Hepatocyte (in vitro differentiated cells): ENCODE data around the gene CASP8AP2.

Source experiments
- EZH2 ChIP-seq: fragments of 200-600 bp; sonication (generic); IDR thresholded peaks from 2 replicates; pipeline ENCODE4 v1.6.1; 2016; ENCODE audit warnings: antibody characterized with exemption, mild to moderate bottlenecking, borderline replicate concordance
- EZH2phosphoT487 ChIP-seq: fragments of 200-600 bp; sonication (generic); IDR thresholded peaks from one replicate; pipeline ENCODE4 v1.6.1; 2018; ENCODE audit warnings: antibody characterized with exemption, mild to moderate bottlenecking, low read depth, moderate library complexity; ENCODE audit not compliant: unreplicated experiment, severe bottlenecking
- TF ChIP-seq, protein P1 (sequence below): fragments of 200-600 bp; sonication (generic); IDR thresholded peaks from 2 replicates; pipeline ENCODE4 v1.5.1; 2016; ENCODE audit warnings: antibody characterized with exemption, mild to moderate bottlenecking; ENCODE audit not compliant: poor library complexity

DNA sequence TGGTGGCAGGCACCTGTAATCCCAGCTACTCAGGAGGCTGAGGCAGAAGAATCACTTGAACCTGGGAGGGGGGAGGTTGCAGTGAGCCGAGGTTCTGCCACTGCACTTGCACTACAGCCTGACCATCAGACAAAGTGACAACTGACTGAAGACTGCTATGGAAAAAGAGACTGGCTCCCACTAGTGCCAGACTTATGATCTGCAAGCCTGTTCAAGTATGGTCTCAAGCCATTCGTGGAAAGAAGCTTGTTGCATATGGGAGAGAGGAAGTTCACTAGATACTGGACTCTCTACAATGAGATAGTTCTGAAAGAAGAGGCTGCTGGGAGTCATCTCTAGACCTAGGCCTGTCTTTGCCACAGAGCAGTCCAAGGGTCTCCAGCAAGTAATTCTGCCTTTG, 36.8 kb upstream of the CASP8AP2 start:
- TF ChIP-seq, protein P1, sequence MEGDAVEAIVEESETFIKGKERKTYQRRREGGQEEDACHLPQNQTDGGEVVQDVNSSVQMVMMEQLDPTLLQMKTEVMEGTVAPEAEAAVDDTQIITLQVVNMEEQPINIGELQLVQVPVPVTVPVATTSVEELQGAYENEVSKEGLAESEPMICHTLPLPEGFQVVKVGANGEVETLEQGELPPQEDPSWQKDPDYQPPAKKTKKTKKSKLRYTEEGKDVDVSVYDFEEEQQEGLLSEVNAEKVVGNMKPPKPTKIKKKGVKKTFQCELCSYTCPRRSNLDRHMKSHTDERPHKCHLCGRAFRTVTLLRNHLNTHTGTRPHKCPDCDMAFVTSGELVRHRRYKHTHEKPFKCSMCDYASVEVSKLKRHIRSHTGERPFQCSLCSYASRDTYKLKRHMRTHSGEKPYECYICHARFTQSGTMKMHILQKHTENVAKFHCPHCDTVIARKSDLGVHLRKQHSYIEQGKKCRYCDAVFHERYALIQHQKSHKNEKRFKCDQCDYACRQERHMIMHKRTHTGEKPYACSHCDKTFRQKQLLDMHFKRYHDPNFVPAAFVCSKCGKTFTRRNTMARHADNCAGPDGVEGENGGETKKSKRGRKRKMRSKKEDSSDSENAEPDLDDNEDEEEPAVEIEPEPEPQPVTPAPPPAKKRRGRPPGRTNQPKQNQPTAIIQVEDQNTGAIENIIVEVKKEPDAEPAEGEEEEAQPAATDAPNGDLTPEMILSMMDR = peak; percentile 52
- TF ChIP-seq EZH2 = no peak
- no peak for TF ChIP-seq EZH2phosphoT487
